NT2/D1 (cell line): ENCODE data around the gene DDX10.

ENCODE experiments used
- SUZ12 ChIP-seq: IDR thresholded peaks from 2 replicates; pipeline ENCODE4 v1.6.1; 2011; ENCODE audit not compliant: insufficient read length, insufficient read depth; ENCODE audit errors: extremely low read depth
- YY1 ChIP-seq: IDR thresholded peaks from 2 replicates; pipeline ENCODE4 v1.6.1; 2011; ENCODE audit not compliant: insufficient read length, insufficient read depth

DNA sequence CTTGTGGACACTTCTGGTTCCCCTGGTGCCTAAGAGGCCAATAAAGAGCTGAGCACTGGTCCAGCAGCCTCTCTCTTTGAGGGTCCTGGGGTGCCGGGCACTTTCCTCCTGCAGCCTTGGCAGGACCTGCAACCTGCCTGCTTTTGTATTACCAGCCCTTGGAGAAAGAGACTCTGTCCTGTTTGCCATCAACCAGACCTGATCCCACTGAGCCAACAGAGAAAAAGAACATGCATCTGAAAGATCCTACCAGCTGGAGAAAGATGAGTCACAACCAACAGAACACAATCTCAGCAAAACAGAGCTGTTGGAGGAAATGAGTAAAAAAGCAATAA is 321.0 kb downstream of the DDX10 start:
- TF ChIP-seq YY1 (no peak), SUZ12 (no peak)
